ENCODE data around the gene AFDN. TPM values are rescaled to one million over a fixed set of nuclear protein-coding genes. Genes with fewer than 3 reads are reported as not detected.

Gene AFDN
- total and polyA plus RNA-seq, 2 of the 8 experiments (the other 6 are each of a cell fraction or from before 2014, with no cell fraction given): 53.4 to 192 TPM

DNA sequence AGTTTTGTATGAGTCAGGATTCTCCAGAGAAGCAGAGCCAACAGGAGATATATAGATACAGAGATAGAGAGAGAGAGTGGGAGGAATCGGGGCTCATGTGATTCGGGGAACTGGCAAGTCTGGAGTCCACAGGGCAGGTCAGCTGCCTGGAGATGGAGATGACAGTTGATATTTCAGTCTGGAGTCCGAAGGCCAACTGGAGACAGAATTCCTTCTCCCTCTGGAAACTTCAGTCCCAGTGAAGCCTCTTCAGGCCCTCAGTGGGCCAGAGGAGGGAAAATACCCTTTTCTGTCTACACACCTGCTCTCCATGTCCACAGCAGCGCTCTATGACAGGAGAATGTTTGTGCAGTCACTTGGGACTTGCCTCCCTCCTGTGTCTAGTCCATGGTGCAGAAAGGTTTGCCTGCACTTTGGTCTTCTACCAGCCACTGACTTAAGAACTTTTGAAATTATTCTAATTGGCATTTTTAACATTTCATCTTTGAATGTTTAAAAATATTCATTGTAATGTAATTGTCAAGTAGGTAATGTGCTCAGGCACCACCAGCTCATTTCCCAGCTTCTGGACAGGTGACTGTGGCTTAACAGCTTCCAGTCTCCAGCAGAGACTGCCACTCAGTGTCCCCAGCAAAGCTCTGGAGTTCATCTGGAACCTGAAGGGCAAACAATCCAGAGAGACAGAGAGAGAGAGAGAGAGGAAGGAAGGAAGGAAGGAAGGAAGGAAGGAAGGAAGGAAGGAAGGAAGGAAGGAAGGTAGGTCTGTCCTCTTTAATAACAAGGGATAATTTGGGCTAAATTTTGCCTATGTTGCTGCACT lies 43.8 kb upstream of the AFDN start (continued):
- TF ChIP-seq KDM1A (IDR thresholded peaks at IDR 0.05; ENCODE audit: borderline replicate concordance, low read length) (no peak), EZH2 (IDR thresholded peaks at IDR 0.05; ENCODE audit: low read depth, low read length, severe bottlenecking) (no peak), EP300 (IDR thresholded peaks at IDR 0.05; ENCODE audit: borderline replicate concordance in 1 of 2, low read depth in 2 of 2, low read length in 2 of 2) (no peak), PHF8 (conservative IDR thresholded peaks at IDR 0.05; ENCODE audit: low read depth, low read length) (no peak), SP4 (IDR thresholded peaks at IDR 0.05; ENCODE audit: low read length) (no peak), FOSL1 (IDR thresholded peaks at IDR 0.05; ENCODE audit: insufficient read depth, low read depth, low read length) (no peak), CTBP2 (IDR thresholded peaks at IDR 0.05; ENCODE audit: borderline replicate concordance, insufficient read depth, insufficient read length, low read length) (no peak)

All from H1 (cell line).